Neuronal stem cell (in vitro differentiated cells): ENCODE data around the gene FCRL6.

Experiments used
- DNase-seq: peaks from one replicate; pipeline ENCODE4 v3.0.0-alpha.2; 2013; ENCODE audit warnings: low spot score
- H2AFZ ChIP-seq: one replicate; pipeline ENCODE4 v1.6.1; 2013; ENCODE audit warnings: mild to moderate bottlenecking, low read length, inconsistent platforms
- H2AK5ac ChIP-seq: 2 replicates; pipeline ENCODE4 v1.6.1; 2013; ENCODE audit warnings: low read depth, mild to moderate bottlenecking, inconsistent platforms, low read length, moderate library complexity, mixed read lengths
- H2BK120ac ChIP-seq: 2 replicates; pipeline ENCODE4 v1.6.1; 2013; ENCODE audit warnings: low read depth, mild to moderate bottlenecking, inconsistent platforms, low read length, moderate library complexity, mixed read lengths
- H2BK12ac ChIP-seq: one replicate; pipeline ENCODE4 v1.6.1; 2013; ENCODE audit warnings: low read length, inconsistent platforms
- H2BK15ac ChIP-seq: 2 replicates; pipeline ENCODE4 v1.6.1; 2013; ENCODE audit warnings: mild to moderate bottlenecking, low read length, inconsistent platforms, mixed read lengths
- H2BK5ac ChIP-seq: one replicate; pipeline ENCODE4 v1.6.1; 2013; ENCODE audit warnings: inconsistent platforms, mild to moderate bottlenecking, low read length, moderate library complexity
- H3K14ac ChIP-seq: one replicate; pipeline ENCODE4 v1.6.1; 2013; ENCODE audit warnings: low read length, inconsistent platforms
- H3K18ac ChIP-seq: 2 replicates; pipeline ENCODE4 v1.6.1; 2013; ENCODE audit warnings: low read length, inconsistent platforms
- H3K23ac ChIP-seq: 2 replicates; pipeline ENCODE4 v1.6.1; 2013; ENCODE audit warnings: low read depth, mild to moderate bottlenecking, mixed read lengths, low read length, inconsistent platforms; ENCODE audit not compliant: poor library complexity
- H3K27ac ChIP-seq: replicated peaks from 3 replicates; pipeline ENCODE4 v1.5.1; 2013; ENCODE audit warnings: low read length, inconsistent platforms
- H3K27me3 ChIP-seq, 3 experiments: 2 replicates each; pipeline ENCODE4 v1.6.1; 2013; ENCODE audit warnings: low read length in 3 of 3, mild to moderate bottlenecking in 2 of 3, inconsistent platforms in 1 of 3, low read depth in 1 of 3, mixed read lengths in 1 of 3, moderate library complexity in 1 of 3; ENCODE audit not compliant: control insufficient read depth in 3 of 3, insufficient read depth in 3 of 3
- H3K36me3 ChIP-seq, 2 donors: replicated peaks in 1 of 2; 2 replicates each; pipeline ENCODE4 v1.6.1; 2013; ENCODE audit warnings: low read length in 2 of 2; ENCODE audit not compliant: control insufficient read depth in 2 of 2, insufficient read depth in 2 of 2
- H3K4ac ChIP-seq: 2 replicates; pipeline ENCODE4 v1.6.1; 2013; ENCODE audit warnings: inconsistent platforms, mild to moderate bottlenecking, low read length, moderate library complexity
- H3K4me1 ChIP-seq, 2 donors: 1 replicate in 1 of 2; 2 replicates in 1 of 2; pipeline ENCODE4 v1.6.1; 2013; ENCODE audit warnings: low read length in 2 of 2, low read depth in 1 of 2; ENCODE audit not compliant: control insufficient read depth in 2 of 2, insufficient read depth in 1 of 2
- H3K4me2 ChIP-seq: one replicate; pipeline ENCODE4 v1.6.1; 2013; ENCODE audit warnings: mild to moderate bottlenecking, low read length, inconsistent platforms; ENCODE audit not compliant: insufficient read depth, poor library complexity, severe bottlenecking
- H3K4me3 ChIP-seq, 2 donors: 2 replicates each; pipeline ENCODE4 v1.5.1; 2013; ENCODE audit warnings: low read length in 2 of 2, mild to moderate bottlenecking in 2 of 2, inconsistent platforms in 1 of 2, moderate library complexity in 1 of 2
- H3K79me1 ChIP-seq: one replicate; pipeline ENCODE4 v1.6.1; 2013; ENCODE audit warnings: low read depth, mild to moderate bottlenecking, inconsistent platforms, low read length, moderate library complexity
- H3K9ac ChIP-seq: one replicate; pipeline ENCODE4 v1.6.1; 2013; ENCODE audit warnings: mild to moderate bottlenecking, low read depth, low read length, inconsistent platforms; ENCODE audit not compliant: poor library complexity
- H3K9me3 ChIP-seq, 2 donors: replicated peaks in 1 of 2; 2 replicates each; pipeline versions ENCODE3 to v1.6.1; 2013; ENCODE audit warnings: low read length in 2 of 2, mild to moderate bottlenecking in 2 of 2, inconsistent platforms in 1 of 2, low read depth in 1 of 2, mixed read lengths in 1 of 2, moderate library complexity in 1 of 2; ENCODE audit not compliant: control insufficient read depth in 2 of 2, insufficient read depth in 1 of 2
- H4K8ac ChIP-seq: one replicate; pipeline ENCODE4 v1.6.1; 2013; ENCODE audit warnings: low read depth, mild to moderate bottlenecking, inconsistent platforms, low read length, moderate library complexity
- H4K91ac ChIP-seq: one replicate; pipeline ENCODE4 v1.6.1; 2013; ENCODE audit warnings: low read length, low read depth, mild to moderate bottlenecking, inconsistent platforms; ENCODE audit not compliant: poor library complexity
- WGBS, 2 donors: extraction: QIAGEN DNeasy Blood & Tissue Kit; methylation state at CpG; one replicate each; pipeline ENCODE4 v1.1.7; 2013; ENCODE audit warnings: missing lambda C conversion rate in 2 of 2, mixed read lengths in 1 of 2; ENCODE audit not compliant: insufficient read length in 2 of 2, insufficient replicate concordance in 1 of 2; ENCODE audit errors: extremely low coverage in 2 of 2; 5-methylcytosine and 5-hydroxymethylcytosine counted together

The FCRL6 gene

DNA sequence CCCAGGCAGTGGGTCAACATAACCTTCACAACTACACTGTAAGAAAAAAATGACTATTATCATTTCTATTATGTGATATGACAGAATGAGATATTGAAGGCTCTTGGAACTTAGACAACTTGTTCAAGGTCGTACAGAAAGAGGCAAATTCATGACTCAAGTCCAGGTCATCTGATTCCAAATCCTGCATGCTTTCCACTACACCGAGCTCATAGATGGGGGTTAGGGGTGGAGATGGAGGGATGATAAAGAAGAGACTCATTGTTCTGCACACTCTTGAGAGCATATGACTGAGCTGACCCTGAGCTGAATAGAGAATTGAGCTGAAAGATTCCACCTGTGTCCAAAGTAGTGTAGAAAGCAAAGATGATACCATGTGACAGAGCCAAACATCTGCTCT is 2.8 kb downstream of the FCRL6 start:
- H3K79me1 ChIP-seq = peaks cover 3% of the 10 kb centered on the region
- H3K27me3 ChIP-seq = peaks cover 0 to 32% (median 0%) of the 10 kb centered on the region in 3 experiments
- no peak overlapping the region for H3K27ac ChIP-seq
- H3K14ac ChIP-seq = no peak overlapping the region
- H2AK5ac ChIP-seq = no peak overlapping the region
- no peaks in the 10 kb centered on the region for H3K9me3 ChIP-seq
- no CpG with 5 or more reads among the region's 2 CpGs for WGBS, 2 donors
- no peaks in the 10 kb centered on the region for H3K36me3 ChIP-seq
- no peak overlapping the region for H3K23ac ChIP-seq
- H3K18ac ChIP-seq = no peak overlapping the region
- H2BK5ac ChIP-seq = no peak overlapping the region
- no peak overlapping the region for H4K91ac ChIP-seq
- no peak overlapping the region for H2BK15ac ChIP-seq
- H2BK12ac ChIP-seq = no peak overlapping the region
- no peak overlapping the region for H2BK120ac ChIP-seq
- H3K9ac ChIP-seq = no peak overlapping the region
- H3K4me2 ChIP-seq = no peak overlapping the region
- H2AFZ ChIP-seq = no peak overlapping the region
- H4K8ac ChIP-seq = no peak overlapping the region
- no peak for DNase-seq
- H3K4me3 ChIP-seq = no peak overlapping the region
- H3K4ac ChIP-seq = no peak overlapping the region
- no peaks in the 10 kb centered on the region for H3K4me1 ChIP-seq

DNA sequence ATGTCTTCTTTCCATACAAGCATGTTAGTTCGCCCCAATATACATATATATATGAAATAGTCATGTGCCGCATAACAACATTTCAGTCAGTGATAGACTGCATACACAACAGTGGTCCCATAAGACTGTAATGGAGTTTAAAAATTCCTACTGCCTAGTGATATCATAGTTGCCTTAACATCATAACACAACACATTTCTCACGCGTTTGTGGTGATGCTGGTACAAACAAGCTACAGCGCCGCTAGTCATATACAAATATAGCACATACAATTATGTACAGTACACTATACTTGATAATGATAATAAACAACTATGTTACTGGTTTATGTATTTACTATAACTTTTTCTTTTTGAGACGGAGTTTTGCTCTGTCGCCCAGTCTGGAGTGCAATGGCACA is 13.8 kb downstream of the FCRL6 start:
- Histone ChIP-seq H2BK15ac (no peak overlapping the region), H3K36me3 (no peaks in the 10 kb centered on the region), H3K18ac (no peak overlapping the region), H3K9ac (no peak overlapping the region), H3K4me3 (no peak overlapping the region), H2AK5ac (no peak overlapping the region), H3K9me3 (no peaks in the 10 kb centered on the region), H3K79me1 (no peaks in the 10 kb centered on the region), H2BK5ac (no peak overlapping the region), H3K4me1 (no peaks in the 10 kb centered on the region), H3K4ac (no peak overlapping the region), H3K4me2 (no peak overlapping the region), H2AFZ (no peak overlapping the region), H4K8ac (no peak overlapping the region), H3K23ac (no peak overlapping the region), H2BK120ac (no peak overlapping the region), H3K14ac (no peak overlapping the region), H3K27ac (no peak overlapping the region), H4K91ac (no peak overlapping the region), H2BK12ac (no peak overlapping the region), H3K27me3 (peaks cover 0 to 15% (median 0%) of the 10 kb centered on the region in 3 experiments)
- DNase-seq = no peak
- no CpG with 5 or more reads among the region's 8 CpGs for WGBS, 2 donors

DNA sequence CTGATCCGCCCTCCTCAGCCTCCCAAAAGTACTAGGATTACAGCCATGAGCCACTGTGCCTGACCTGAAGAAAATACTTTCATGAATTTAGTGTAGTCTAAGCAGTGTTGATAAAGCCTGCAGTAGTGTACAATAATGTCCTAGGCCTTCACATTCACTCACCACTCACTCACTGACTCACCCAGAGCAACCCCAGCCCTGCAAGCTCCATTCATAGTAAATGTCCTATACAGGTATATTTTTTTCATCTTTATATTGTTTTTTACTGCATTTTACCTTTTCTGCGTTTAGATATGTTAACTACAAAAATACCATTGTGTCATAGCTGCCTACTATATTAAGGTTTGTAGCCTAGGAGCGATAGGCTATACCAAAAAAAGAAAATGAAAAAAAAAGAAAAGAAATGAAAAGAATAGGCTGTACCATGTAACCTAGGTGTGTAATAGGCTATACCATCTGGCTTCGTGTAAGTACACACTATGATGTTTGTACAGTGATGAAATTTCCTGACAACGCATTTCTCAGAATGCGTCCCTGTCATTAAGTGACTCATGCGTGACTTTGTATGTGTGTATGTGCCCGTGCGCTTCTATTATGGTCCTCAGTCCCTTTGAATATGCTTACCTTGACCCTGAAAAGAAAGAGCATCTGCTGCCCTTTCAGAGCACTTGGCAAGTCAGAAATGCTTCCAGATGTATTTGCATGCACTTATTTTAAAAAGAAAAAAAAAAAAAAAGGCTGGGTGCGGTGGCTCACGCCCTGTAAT is 15.3 kb downstream of the FCRL6 start:
- no peaks in the 10 kb centered on the region for H3K9me3 ChIP-seq
- no peak overlapping the region for H3K4me3 ChIP-seq
- WGBS, 2 donors = no CpG with 5 or more reads among the region's 11 CpGs
- no peak overlapping the region for H3K9ac ChIP-seq
- no peaks in the 10 kb centered on the region for H3K4me1 ChIP-seq
- H2BK5ac ChIP-seq = no peak overlapping the region
- no peaks in the 10 kb centered on the region for H3K36me3 ChIP-seq
- no peaks in the 10 kb centered on the region for H3K79me1 ChIP-seq
- H3K27ac ChIP-seq = no peak overlapping the region
- H3K23ac ChIP-seq = no peak overlapping the region
- no peak overlapping the region for H2AK5ac ChIP-seq
- no peak for DNase-seq
- H4K91ac ChIP-seq = no peak overlapping the region
- no peak overlapping the region for H2BK120ac ChIP-seq
- no peak overlapping the region for H3K4me2 ChIP-seq
- H3K4ac ChIP-seq = no peak overlapping the region
- H3K18ac ChIP-seq = no peak overlapping the region
- H2AFZ ChIP-seq = no peak overlapping the region
- peaks cover 0 to 19% (median 0%) of the 10 kb centered on the region in 3 experiments for H3K27me3 ChIP-seq
- H3K14ac ChIP-seq = no peak overlapping the region
- H2BK12ac ChIP-seq = no peak overlapping the region
- no peak overlapping the region for H4K8ac ChIP-seq
- no peak overlapping the region for H2BK15ac ChIP-seq

DNA sequence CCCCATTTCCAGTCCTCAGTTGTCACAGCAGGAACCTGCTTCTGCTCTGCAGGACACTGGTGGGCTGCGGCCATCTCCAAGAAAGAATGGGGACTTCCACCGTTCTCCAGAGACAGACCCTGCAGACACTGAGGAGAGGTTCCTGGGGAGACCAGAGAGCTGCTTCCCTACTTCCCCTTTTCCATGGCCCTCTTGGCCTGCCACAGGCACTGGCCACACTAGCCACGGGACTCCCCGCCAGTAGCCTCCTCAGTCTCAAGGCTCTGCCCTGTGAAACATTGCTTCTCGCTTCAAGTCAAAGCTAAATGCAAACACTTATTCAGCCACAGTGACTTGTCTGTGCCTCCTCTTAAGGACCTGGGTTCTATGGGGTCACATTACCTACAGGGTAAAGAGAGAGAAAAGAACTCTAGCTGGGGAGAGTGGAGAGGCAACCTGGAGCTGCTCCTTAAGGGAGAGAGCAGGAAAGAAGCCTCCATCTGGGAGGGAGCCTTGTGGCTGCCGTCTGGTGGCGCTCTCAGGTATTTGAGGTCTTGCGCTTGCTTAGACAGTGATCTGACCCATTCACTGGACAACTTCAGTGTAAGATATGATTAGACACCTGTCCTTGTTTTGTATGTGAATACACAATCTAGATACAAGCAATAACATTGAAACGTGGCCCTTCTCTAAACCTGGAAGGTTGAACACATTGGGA is 19.2 kb downstream of the FCRL6 start:
- H4K8ac ChIP-seq = no peak overlapping the region
- H3K27me3 ChIP-seq = peaks cover 0 to 25% (median 0%) of the 10 kb centered on the region in 3 experiments

More for the DNA sequence above, 19.2 kb downstream of the FCRL6 start:
- DNase-seq = no peak
- Histone ChIP-seq H2BK120ac (no peak overlapping the region), H3K4me2 (no peak overlapping the region), H3K79me1 (no peaks in the 10 kb centered on the region), H3K23ac (no peak overlapping the region), H2BK15ac (no peak overlapping the region), H2AK5ac (no peak overlapping the region), H3K4me3 (no peak overlapping the region), H3K36me3 (no peaks in the 10 kb centered on the region), H3K4ac (no peak overlapping the region), H3K14ac (no peak overlapping the region), H2BK12ac (no peak overlapping the region), H4K91ac (no peak overlapping the region), H3K27ac (no peak overlapping the region), H2BK5ac (no peak overlapping the region), H3K9me3 (no peaks in the 10 kb centered on the region), H3K4me1 (peaks cover 0 to 17% of the 10 kb centered on the region in 2 donors), H3K9ac (no peak overlapping the region), H3K18ac (peak overlapping the region; percentile 42), H2AFZ (no peak overlapping the region)
- no CpG with 5 or more reads among the region's 9 CpGs for WGBS, 2 donors
